Pulmonary artery endothelial cell (primary cell): ENCODE results near the gene CPEB4. TPM values are rescaled to one million over a fixed set of nuclear protein-coding genes. Genes with fewer than 3 reads are reported as not detected.
A peak's percentile ranks its signal among the peaks of the same experiment; 100 is the strongest.

Experiments
- DNase-seq: peaks from one replicate; pipeline ENCODE4 v3.0.0-alpha.2; 2011; ENCODE audit warnings: low read depth, low spot score
- total RNA-seq: library from RNA; depleted of rRNA; stranded (reverse); fragments of >200 nt; gene quantifications from 2 replicates; pipeline ENCODE4 v1.2.3, GENCODE V29; 2014

Gene CPEB4
- total RNA-seq, 1 donor from 2014 or later = 12.6 TPM

GRCh38 chr5:173911623-173912022 lies 23.5 kb downstream of the CPEB4 start:
- peak; percentile 47 for DNase-seq

DNA sequence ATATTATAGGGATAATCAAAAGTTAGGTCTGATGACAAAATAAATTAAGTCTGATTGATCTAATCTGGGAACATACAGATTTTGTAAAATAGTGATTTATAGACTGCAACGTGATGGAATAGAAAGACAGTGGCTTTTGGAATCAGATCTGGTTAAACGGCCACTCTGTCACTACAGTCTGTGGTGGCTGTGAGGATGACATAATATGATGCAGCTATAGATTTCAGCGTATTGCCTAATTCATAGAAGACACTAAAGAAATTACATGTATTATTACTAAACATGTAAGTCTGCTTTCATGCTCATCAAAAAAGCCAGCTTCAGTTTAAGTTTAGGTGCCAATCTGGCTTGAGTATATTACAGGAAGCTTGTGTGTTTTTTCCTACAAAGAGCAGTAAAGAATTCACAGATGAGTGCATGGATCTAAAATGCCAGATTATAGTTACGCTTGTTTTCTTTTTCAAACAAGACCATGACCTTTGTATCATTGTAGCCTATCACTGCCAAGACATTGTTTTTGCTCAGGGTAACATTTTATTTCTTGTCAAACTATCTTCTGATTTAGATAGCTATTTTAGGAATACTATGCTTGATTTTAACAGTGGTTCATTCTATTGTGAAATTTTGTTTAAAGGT lies 25.7 kb downstream of the CPEB4 start:
- no peak for DNase-seq

GRCh38 chr5:173915310-173916014 lies 27.3 kb downstream of the CPEB4 start:
- no peak for DNase-seq

DNA sequence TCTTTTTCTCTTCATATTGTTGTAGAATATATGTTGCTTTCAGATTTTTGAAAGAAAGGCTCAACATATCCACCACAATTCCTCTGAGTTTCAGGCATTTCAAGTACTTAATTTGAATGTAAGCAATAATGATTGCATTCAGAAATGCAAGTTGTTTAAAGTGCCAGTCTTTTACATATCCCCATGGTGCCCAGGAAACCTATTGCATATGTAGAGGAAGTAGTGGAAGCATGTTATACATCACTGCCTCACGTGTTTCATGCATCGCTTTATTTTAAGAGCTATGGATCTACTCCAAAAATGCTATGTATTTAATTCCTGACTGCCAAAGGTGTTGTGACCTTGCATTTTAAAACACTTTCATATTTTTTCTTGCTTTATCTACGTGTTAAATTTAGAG lies 28.1 kb downstream of the CPEB4 start:
- DNase-seq = no peak

- DNase-seq = no peak
Measured at GRCh38 chr5:173917788-173918786, 29.9 kb downstream of the CPEB4 start.

DNA sequence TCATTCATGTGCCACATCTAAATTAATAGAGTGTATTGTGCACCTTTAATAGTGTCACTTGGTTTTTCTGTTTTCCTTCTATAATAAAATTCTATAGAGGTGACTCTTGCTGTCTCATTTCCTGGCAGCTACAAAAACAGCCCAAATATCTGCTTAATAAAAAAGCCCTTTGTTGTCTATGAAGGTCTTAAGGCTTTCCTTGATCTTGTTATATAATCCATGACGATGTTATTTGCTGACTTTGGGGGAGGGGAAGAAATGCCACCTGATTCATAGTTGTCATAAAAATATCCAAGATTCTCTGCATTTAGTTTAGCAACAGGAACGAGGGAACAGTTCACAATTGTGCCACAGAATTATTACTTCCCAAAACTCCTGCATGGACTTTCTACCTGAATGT lies 31.3 kb downstream of the CPEB4 start:
- no peak for DNase-seq

- no peak for DNase-seq
Measured at GRCh38 chr5:173920024-173920753, 32.0 kb downstream of the CPEB4 start.

DNA sequence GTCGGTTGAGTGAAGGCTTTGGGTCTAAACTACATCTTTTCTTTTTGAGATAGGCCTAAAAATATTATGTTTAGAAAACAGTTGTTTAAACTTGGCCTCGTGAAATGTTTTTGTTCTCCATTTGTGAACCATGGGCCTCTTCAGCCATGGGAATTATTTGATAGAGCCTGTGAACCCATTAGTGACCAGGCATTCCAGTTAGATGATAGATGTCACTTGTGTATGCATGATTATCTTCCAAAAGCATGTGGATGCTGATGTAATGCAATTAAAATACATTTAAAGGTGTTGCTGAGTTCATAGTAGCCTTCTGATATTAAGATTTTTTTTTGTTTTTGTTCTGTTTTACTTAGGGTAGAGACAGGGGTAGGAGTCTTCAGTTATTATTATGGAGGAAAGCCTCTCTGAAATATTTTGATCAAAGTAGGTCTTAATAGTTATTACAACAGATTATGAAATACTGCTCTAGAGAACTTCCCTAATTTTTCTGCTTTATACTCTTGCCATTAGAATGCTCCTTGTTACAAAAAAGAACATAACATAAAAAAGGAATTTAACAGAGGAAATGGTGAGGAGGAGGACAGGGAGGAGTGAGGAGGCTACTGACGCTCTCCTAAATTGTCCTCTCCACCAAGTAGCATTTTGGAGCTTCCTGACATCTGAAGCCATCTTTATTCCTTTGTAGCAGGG lies 32.9 kb downstream of the CPEB4 start:
- DNase-seq = no peak

DNA sequence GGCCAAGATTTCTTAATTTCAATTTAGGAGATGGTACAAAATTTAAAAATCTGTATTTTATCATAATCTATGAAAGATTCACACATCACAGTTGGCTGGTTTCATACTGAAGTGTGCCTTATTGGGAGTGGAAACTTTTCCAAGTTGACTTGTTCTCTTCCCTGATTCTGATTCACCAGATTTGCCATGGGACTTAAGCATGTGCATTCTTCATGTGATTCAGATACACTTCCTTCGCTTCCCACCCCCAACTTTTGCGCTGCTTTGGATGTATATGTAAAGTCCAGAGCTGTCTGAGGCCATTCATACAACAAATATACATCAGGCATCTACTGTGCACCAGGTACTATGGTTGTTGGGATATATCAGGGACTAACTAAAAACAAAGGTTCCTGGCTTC lies 34.4 kb downstream of the CPEB4 start:
- DNase-seq = no peak

DNA sequence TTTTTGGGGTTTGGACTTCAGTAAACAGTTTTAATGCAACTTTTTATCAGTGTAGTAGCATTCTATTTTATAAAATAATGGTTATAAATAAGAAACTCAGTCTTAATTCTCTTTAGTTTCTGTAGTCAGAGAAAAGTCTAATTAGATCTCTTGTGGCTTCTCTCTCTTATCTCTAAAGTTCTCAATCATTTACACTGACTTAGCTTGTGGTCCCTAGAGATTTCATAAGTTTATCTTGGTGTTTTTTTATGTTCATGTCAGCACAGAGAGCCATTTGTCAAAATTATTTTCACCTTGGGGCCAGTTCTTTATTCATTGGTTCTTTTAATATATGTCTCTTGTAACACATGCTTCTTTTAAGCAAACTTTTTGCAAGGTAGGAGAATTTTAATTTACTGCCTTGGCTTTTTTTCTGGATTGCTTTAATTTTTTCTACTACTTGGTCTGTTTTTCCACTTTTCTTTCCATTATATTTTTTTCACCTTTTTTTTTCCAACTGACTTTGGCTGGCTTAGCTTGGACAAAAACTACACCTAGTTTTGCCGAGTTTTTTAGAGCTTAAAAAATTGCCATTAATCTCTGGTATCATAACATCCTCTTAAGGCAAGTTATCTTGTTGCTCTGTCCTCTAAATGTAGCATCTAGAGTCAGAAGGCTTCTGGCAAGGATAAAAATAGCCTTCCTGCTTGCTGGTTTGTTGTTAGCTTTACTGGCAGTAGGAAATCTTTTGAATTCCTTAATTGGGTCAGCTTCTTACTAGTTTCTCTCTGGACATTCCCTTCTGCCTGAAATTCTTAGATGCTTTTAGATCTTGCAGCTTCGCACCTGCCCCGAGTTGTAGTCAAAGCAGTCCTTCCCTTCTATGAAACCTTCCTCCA lies 35.3 kb downstream of the CPEB4 start:
- no peak for DNase-seq

DNA sequence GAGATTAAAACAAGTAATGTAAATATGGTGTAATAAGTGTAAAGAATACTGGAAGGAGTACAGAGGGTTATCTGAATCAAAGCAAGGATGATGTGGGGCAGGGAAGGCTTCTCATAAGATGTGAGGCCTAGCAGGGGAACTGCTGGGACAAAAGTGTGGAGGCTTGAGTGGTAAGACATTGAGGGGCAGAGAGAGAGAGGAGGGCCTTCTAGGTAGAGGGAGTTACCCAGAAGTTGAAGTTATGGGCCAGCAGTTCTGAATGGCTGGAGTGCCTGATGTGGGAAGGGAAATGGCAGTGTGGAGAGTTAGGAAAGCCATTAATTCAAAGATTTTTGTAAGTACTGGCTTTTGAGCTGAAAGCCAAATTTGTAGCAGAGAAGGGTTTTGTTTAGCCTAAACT lies 36.8 kb downstream of the CPEB4 start:
- DNase-seq = no peak

DNA sequence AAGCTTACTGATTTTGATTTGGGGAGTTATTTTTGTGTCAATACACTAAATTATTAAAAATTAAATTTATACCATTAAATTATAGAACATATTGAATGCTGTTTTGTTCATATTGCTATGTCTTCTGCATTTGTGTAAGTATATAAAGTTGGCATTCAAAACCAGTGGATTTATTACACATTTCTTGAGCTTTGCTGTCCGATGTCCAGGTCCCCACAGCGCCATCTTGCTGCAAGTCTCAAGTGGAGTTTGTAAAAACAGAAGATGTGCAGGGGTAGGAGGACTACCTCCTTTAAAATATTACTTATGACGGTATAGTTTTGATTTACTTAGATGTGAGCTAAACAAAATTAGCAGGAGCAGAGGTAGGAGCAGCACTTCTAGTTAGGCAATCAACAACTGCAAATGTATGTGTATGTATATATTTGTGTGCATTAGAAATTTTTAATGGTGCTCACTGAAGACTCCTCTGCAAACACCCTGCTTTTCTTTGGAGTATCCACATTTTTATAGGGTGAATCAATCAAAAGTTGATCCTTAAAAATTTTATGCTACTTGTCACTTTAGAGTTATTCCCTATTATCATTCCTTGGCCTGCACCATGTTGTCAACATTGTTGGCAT lies 37.4 kb downstream of the CPEB4 start:
- DNase-seq = no peak

DNA sequence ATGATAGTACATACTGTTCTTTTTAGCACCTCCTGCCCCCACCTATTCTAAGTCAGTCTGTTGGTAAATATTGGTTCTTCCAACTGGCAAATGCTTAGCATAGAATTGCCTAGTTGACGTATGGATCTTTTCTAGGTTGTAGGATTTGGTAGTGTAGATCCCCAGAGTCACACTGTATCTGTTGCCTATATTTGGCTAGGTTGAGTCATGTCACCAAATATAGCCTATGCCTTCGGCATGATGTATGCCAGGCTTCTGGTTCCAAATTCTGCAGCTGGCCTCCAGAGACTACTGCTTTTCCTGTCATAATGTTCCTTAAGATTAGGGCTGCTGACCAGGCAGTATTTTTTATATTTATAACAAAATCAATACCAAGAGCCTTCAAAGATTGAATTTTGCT lies 38.2 kb downstream of the CPEB4 start:
- no peak for DNase-seq

DNA sequence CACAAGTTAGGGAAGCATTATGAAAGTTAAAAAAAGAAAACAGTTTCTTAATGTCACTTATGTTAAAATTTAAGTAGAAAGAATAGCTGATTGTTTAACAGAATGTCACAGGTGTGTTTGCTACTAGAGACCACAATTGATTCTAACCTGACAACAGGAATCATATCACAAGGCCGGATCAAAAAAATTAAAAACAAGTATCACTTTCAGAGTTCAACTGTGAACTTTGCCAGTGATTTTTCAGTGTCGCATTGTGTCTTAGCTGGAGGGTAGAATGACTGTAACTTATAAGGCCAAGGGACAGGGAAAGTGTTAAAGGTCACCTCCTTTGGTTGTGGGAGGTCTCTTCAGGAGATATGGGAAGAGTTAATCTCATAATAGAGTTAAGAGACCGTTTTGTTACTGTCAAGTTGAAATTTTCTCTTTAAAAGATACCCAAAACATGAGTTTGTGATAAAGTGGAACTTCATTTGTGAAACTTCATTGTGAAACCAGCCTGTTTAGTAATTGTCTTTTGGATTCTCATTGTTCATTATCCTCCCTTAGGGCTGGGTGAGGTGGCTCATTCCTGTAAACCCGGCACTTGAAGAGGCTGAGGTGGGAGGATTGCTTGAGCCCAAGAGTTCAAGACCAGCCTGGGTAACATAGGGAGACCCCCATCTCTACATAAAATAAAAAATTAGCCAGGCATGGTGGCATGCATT lies 40.9 kb downstream of the CPEB4 start:
- DNase-seq = no peak

DNA sequence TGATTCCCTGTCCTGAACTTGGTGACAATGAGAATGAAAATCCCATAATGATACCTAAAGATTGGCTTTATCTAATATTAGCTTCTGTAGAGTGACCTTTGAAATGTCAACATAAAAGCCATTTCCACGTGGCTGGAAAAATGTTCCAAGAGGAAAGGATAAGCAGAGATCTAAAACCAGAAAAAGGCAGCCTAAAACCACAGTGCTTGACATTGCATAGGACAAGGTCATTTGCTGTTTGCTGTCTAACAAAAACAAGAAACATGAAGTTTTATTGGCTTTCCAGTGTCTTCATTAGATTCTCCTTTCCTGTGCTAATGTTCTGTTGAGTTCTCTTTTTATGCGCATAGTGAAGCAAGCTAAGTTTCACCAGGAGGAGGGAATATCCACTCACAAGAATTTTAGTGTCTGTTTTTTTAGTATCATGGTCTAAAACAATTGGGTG lies 44.6 kb downstream of the CPEB4 start:
- DNase-seq = no peak

DNA sequence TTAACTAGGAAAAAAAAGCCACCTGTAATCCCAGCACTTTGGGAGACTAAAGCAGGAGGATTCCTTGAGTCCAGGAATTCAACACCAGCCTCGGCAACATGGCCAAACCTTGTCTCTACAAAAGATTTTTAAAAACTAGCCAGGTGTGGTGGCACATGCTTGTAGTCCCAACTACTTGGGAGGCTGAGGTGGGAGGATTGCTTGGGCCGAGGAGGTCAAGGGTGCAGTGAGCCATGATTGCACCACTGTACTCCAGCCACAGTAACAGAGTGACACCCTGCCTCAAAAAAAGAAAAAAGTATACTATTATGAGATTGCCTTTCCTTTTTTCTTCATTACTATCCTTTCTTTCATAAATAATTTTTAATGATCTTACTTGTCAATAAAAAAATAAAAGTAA lies 45.8 kb downstream of the CPEB4 start:
- DNase-seq = no peak

- no peak for DNase-seq
Measured at GRCh38 chr5:173935396-173935795, 47.2 kb downstream of the CPEB4 start.

DNA sequence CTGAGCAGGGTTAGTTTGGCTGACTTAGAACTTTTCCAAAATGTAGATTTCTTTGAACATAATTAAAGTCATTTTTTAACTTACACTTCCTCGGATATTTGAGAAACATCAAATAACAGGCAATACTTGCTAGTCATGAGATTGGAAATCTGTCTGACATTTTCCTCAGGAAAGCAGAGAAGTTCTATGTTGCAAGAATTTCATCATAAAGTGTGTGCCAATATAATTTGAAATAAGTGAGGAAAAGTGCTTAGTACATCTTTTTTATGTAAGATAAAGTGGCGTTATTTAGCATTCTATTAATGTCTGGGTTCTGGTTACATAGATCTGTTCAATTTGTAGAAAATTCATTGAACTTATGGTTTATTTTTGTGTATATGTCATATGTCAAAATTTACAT lies 52.1 kb downstream of the CPEB4 start:
- DNase-seq = no peak

- DNase-seq = no peak
Measured at GRCh38 chr5:173941102-173941501, 53.0 kb downstream of the CPEB4 start.
